Psoas muscle (tissue), 8 donors: Measurements from ENCODE around the gene GP1BB. TPM values are rescaled to one million over a fixed set of nuclear protein-coding genes. Genes with fewer than 3 reads are reported as not detected.
"Not testable (repeated sequence)": the region's sequence is repeated elsewhere in the genome, so short reads cannot be mapped to it uniquely, and the experiment has no call there.

ENCODE experiments used
- ATAC-seq, 4 donors: fragments of 200-7000 bp; cut with Tn5 transposase; one replicate each; pipeline ENCODE4 v1.9.1; 2020; ENCODE audit warnings: moderate library complexity in 3 of 4, mild to moderate bottlenecking in 2 of 4
- DNase-seq, 2 donors: peaks; one replicate each; pipeline ENCODE4 v3.0.0-alpha.2; 2020
- H3K27ac ChIP-seq: fragments of 200-600 bp; one replicate; pipeline ENCODE4 v1.8.0; 2022
- H3K27me3 ChIP-seq, 3 donors: fragments of 200-600 bp in 1 of 3; one replicate each; pipeline versions ENCODE4 v1.6.1 to v1.8.0; 2013 to 2022; ENCODE audit warnings: low read length in 2 of 3, mild to moderate bottlenecking in 2 of 3, moderate library complexity in 1 of 3; ENCODE audit not compliant: insufficient read depth in 3 of 3
- H3K36me3 ChIP-seq, 2 donors: fragments of 200-600 bp in 1 of 2; one replicate each; pipeline versions ENCODE4 v1.6.1 to v1.8.0; 2013 to 2022; ENCODE audit warnings: low read depth in 1 of 2, mild to moderate bottlenecking in 1 of 2, moderate library complexity in 1 of 2; ENCODE audit not compliant: insufficient read depth in 1 of 2
- H3K4me1 ChIP-seq: fragments of 200-600 bp; one replicate; pipeline ENCODE4 v1.8.0; 2022
- H3K4me3 ChIP-seq: fragments of 200-600 bp; one replicate; pipeline ENCODE4 v1.8.0; 2022; ENCODE audit warnings: mild to moderate bottlenecking
- H3K9me3 ChIP-seq: fragments of 200-600 bp; one replicate; pipeline ENCODE4 v1.8.0; 2022
- WGBS, 3 donors: extraction: QIAGEN DNeasy Blood & Tissue Kit; methylation state at CpG; one replicate each; pipeline versions ENCODE4 v1.1.6 to v1.1.7; 2013; 5-methylcytosine and 5-hydroxymethylcytosine counted together
- intact Hi-C, 2 donors: fragments of 100-400 bp; cut with DNase I; formaldehyde crosslinking; loops; one replicate each; pipeline versions ENCODE4 v1.11.0 to v1.14.2; 2022
- polyA plus RNA-seq, 3 donors: library from polyadenylated mRNA; stranded (reverse); fragments of 200-250 nt; gene quantifications; one replicate each; pipeline ENCODE4 v1.2.3, GENCODE V29; 2013
- total RNA-seq, 4 donors: library from RNA; stranded (reverse); fragmentation: NEBNext Ultra II Directional in 2 of 4; extraction: Animal tissue kit (Norgen Biotek cat#: 25700) in 2 of 4; gene quantifications; one replicate each; pipeline versions ENCODE4 v1.2.1 to v1.2.4, GENCODE V29; 2021 to 2023
- TF ChIP-seq, protein P1 (sequence below): fragments of 200-600 bp; IDR thresholded peaks from one replicate; pipeline ENCODE4 v1.8.0; 2022; ENCODE audit warnings: antibody characterized with exemption
- donor health status: healthy with polysubstance abuse.
- donor health status: DM: no; HTN: no; CAD: no; lungs with moderate emphysema.
- donor health status: Bipolar disorder and iron deficiency.
- donor health status: healthy.
- donor health status: DM: yes; HTN: yes; CAD: no.
- donor health status: DM: no; HTN: no; CAD: no.
- donor health status: DM: no; HTN: no; CAD: no.
- donor health status: DM: yes; HTN: yes; CAD: no.

GP1BB gene
- total and polyA plus RNA-seq, 7 donors = 0.14 to 1.8 (median 0.58) TPM; not detected in 3

DNA sequence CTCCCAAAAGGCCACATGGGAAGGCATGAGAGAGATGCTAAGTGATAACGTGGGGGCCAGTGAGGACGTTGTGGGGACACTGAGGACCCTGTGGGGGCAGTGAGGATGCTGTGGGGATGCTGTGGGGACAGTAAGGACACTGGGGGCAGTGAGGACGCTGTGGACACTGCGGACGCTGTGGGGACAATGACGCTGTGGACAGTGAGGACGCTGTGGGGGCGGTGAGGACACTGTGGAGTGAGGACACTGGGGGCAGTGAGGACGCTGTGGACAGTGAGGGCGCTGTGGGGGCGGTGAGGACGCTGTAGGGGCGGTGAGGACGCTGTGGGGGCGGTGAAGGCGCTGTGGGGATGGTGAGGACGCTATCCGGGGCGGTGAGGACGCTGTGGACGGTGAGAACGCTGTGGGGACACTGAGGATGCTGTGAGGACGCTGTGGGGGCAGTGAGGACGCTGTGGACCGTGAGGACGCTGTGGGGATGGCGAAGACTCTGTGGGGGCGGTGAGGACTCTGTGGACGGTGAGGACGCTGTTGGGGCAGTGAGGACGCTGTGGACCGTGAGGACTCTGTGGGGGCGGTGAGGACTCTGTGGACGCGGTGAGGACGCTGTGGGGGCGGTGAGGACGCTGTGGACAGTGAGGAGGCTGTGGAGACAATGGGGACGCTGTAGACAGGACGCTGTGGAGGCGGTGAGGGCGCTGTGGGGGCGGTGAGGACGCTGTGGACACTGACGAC, 1.8 kb downstream of the GP1BB start:
- TF ChIP-seq, protein P1, sequence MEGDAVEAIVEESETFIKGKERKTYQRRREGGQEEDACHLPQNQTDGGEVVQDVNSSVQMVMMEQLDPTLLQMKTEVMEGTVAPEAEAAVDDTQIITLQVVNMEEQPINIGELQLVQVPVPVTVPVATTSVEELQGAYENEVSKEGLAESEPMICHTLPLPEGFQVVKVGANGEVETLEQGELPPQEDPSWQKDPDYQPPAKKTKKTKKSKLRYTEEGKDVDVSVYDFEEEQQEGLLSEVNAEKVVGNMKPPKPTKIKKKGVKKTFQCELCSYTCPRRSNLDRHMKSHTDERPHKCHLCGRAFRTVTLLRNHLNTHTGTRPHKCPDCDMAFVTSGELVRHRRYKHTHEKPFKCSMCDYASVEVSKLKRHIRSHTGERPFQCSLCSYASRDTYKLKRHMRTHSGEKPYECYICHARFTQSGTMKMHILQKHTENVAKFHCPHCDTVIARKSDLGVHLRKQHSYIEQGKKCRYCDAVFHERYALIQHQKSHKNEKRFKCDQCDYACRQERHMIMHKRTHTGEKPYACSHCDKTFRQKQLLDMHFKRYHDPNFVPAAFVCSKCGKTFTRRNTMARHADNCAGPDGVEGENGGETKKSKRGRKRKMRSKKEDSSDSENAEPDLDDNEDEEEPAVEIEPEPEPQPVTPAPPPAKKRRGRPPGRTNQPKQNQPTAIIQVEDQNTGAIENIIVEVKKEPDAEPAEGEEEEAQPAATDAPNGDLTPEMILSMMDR = no peak
- no peak for DNase-seq
- no peak for ATAC-seq
- H3K9me3 ChIP-seq = no peaks in the 10 kb centered on the region
- H3K27ac ChIP-seq = no peak overlapping the region
- peaks cover 0 to 27% (median 8%) of the 10 kb centered on the region in 3 donors for H3K27me3 ChIP-seq
- no peaks in the 10 kb centered on the region for H3K36me3 ChIP-seq
- H3K4me3 ChIP-seq = no peak overlapping the region
- 58 to 72% (median 69%) methylated on average over 45 of the region's 45 CpGs for WGBS, 3 donors
- no peaks in the 10 kb centered on the region for H3K4me1 ChIP-seq
- intact Hi-C loops = no loop called here

GRCh38 chr22:19726064-19726788, 2.9 kb downstream of the GP1BB start:
- WGBS, 3 donors = 75 to 84% (median 81%) methylated on average over 89 to 96 of the region's 96 CpGs
- H3K4me1 ChIP-seq, H3K27ac ChIP-seq, H3K36me3 ChIP-seq, H3K9me3 ChIP-seq, ATAC-seq, H3K4me3 ChIP-seq, intact Hi-C loops, DNase-seq: not testable (repeated sequence)
- H3K27me3 ChIP-seq = peaks cover 0 to 27% (median 5%) of the 10 kb centered on the region in 3 donors

GRCh38 chr22:19727310-19728150, 4.2 kb downstream of the GP1BB start:
- Histone ChIP-seq H3K4me3 (no peak overlapping the region), H3K27me3 (peaks cover 0 to 19% (median 5%) of the 10 kb centered on the region in 3 donors), H3K9me3 (no peaks in the 10 kb centered on the region), H3K4me1 (no peaks in the 10 kb centered on the region), H3K36me3 (no peaks in the 10 kb centered on the region), H3K27ac (no peak overlapping the region)
- intact Hi-C loops = no loop called here
- TF ChIP-seq, protein P1 = no peak
- ATAC-seq (no peak), DNase-seq (no peak)
- 59 to 61% (median 60%) methylated on average over 55 to 61 of the region's 61 CpGs for WGBS, 3 donors

GRCh38 chr22:19728271-19728670, 4.9 kb downstream of the GP1BB start:
- ATAC-seq = no peak
- no peaks in the 10 kb centered on the region for H3K36me3 ChIP-seq
- H3K4me3 ChIP-seq = no peak overlapping the region
- no peaks in the 10 kb centered on the region for H3K9me3 ChIP-seq
- DNase-seq = no peak
- TF ChIP-seq, protein P1 = no peak
- peaks cover 0 to 13% (median 2%) of the 10 kb centered on the region in 3 donors for H3K27me3 ChIP-seq
- 54 to 74% (median 63%) methylated on average over 6 of the region's 6 CpGs for WGBS, 3 donors
- intact Hi-C loops = no loop called here
- no peak overlapping the region for H3K27ac ChIP-seq
- no peaks in the 10 kb centered on the region for H3K4me1 ChIP-seq

DNA sequence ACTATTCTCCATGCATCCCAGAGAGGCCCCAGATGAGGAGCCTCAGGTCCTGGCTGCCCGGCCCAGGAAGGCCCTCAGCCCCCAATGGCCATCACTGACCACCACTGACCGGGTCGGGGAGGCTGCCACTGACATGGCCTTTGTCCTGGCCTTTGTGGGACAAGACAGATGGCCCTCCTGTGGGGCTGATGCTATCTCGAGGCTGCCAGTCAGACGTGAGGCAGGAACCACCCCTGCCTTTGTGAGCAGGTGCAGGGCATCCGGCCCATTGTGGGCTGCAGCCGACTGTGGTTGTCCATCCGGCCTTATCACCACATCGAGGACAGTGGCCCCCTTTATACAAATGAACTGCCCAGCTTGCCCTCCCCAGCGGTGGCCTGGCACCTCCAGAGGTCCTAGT, 5.5 kb downstream of the GP1BB start:
- WGBS, 3 donors = 54 to 71% (median 56%) methylated on average over 10 of the region's 10 CpGs
- no peaks in the 10 kb centered on the region for H3K4me1 ChIP-seq
- H3K4me3 ChIP-seq = no peak overlapping the region
- intact Hi-C loops = no loop called here
- H3K36me3 ChIP-seq = no peaks in the 10 kb centered on the region
- TF ChIP-seq, protein P1 = no peak
- H3K9me3 ChIP-seq = no peaks in the 10 kb centered on the region
- peaks cover 0 to 7% (median 0%) of the 10 kb centered on the region in 3 donors for H3K27me3 ChIP-seq
- H3K27ac ChIP-seq = no peak overlapping the region
- no peak for ATAC-seq
- no peak for DNase-seq
